Smooth muscle cell of trachea (primary cell): ENCODE results near the gene TCP10L. TPM values are rescaled to one million over a fixed set of nuclear protein-coding genes. Genes with fewer than 3 reads are reported as not detected.

ENCODE experiments used
- total RNA-seq: library from RNA; depleted of rRNA; stranded (reverse); fragments of >200 nt; gene quantifications from 2 replicates; pipeline ENCODE4 v1.2.1, GENCODE V29; 2014

Gene TCP10L
- total RNA-seq = 0.17 and 0.44 TPM in 2 replicates

GRCh38 chr21:32585042-32585710 is at the start of gene TCP10L:
TSS of gene TCP10L (minus strand) at chr21:32585523. CDS start at chr21:32584304, 1,219 bp downstream.

GRCh38 chr21:32612075-32612998 is 27.0 kb upstream of the TCP10L start, which contains the start of gene CFAP298:
TSS of gene CFAP298 (minus strand) at chr21:32612377. CDS start at chr21:32612243, 134 bp downstream.

Other genes starting within 250 kb of the TCP10L start
- gene URB1, start 192.5 kb downstream of the TCP10L start, total RNA-seq = 17.5 and 25.5 TPM in 2 replicates
- 5.4 and 5.5 TPM in 2 replicates for gene EVA1C, start 172.8 kb downstream of the TCP10L start, total RNA-seq
- 18.0 and 28.1 TPM in 2 replicates for gene CFAP298, start 26.9 kb upstream of the TCP10L start, total RNA-seq
- 7.1 and 10.6 TPM in 2 replicates for gene SYNJ1, start 142.5 kb upstream of the TCP10L start, total RNA-seq
- gene PAXBP1, start 186.2 kb upstream of the TCP10L start, total RNA-seq = 23.8 and 26.6 TPM in 2 replicates